Skeletal muscle tissue (tissue), 4 donors: Measurements from ENCODE around the gene LMNB1. TPM values are rescaled to one million over a fixed set of nuclear protein-coding genes. Genes with fewer than 3 reads are reported as not detected.
"Not testable (repeated sequence)": the region's sequence is repeated elsewhere in the genome, so short reads cannot be mapped to it uniquely, and the experiment has no call there.

ENCODE experiments used
- H3K27ac ChIP-seq: one replicate; pipeline ENCODE4 v1.7.0; 2013; ENCODE audit warnings: mild to moderate bottlenecking, low read depth, low read length, inconsistent platforms
- H3K27me3 ChIP-seq, 3 donors: one replicate each; pipeline ENCODE4 v1.7.0; 2013; ENCODE audit warnings: low read length in 3 of 3; ENCODE audit not compliant: control insufficient read depth in 3 of 3, insufficient read depth in 3 of 3
- H3K36me3 ChIP-seq, 3 donors: one replicate each; pipeline ENCODE4 v1.7.0; 2013; ENCODE audit warnings: low read length in 3 of 3; ENCODE audit not compliant: control insufficient read depth in 3 of 3, insufficient read depth in 3 of 3
- H3K4me1 ChIP-seq, 3 donors: one replicate each; pipeline ENCODE4 v1.7.0; 2013; ENCODE audit warnings: low read length in 3 of 3, mild to moderate bottlenecking in 3 of 3; ENCODE audit not compliant: control insufficient read depth in 3 of 3, insufficient read depth in 3 of 3
- H3K4me3 ChIP-seq, 3 donors: one replicate each; pipeline ENCODE4 v1.7.0; 2013; ENCODE audit warnings: low read length in 3 of 3
- H3K9ac ChIP-seq, 3 donors: one replicate each; pipeline ENCODE4 v1.7.0; 2013; ENCODE audit warnings: low read length in 3 of 3, mild to moderate bottlenecking in 3 of 3, moderate library complexity in 2 of 3, low read depth in 1 of 3
- H3K9me3 ChIP-seq, 3 donors: one replicate each; pipeline ENCODE4 v1.7.0; 2013; ENCODE audit warnings: low read length in 3 of 3; ENCODE audit not compliant: control insufficient read depth in 3 of 3
- total RNA-seq: library from RNA; depleted of rRNA; stranded (reverse); fragments of >200 nt; gene quantifications from one replicate; pipeline ENCODE4 v1.2.3, GENCODE V29; 2014
- donor health status: Osteomylitis.

LMNB1 gene
- total RNA-seq, 1 donor from 2014 or later, result 27.7 TPM

DNA sequence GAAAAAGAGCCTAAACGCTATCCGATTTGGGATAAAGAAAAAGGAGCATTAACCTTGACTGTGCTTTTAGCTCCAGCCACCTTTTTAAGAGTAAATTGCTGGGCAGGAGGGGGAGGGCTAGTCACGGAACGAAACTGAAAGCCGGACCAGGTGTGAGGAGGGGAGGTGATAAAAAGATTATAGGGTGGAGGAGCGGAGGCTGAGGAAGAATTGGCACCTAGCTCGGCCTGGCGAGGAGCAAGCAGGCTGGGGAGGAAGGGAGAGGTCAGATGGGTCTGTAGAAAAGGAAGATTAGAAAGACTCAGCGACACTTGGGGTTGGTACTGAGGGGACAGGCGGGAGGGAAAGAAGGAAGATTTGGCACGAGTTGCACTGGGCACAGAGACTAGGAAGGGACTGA, 66.4 kb downstream of the LMNB1 start:
- H3K36me3 ChIP-seq, H3K4me3 ChIP-seq, H3K9me3 ChIP-seq, H3K27me3 ChIP-seq, H3K9ac ChIP-seq, H3K27ac ChIP-seq, H3K4me1 ChIP-seq: not testable (repeated sequence)

DNA sequence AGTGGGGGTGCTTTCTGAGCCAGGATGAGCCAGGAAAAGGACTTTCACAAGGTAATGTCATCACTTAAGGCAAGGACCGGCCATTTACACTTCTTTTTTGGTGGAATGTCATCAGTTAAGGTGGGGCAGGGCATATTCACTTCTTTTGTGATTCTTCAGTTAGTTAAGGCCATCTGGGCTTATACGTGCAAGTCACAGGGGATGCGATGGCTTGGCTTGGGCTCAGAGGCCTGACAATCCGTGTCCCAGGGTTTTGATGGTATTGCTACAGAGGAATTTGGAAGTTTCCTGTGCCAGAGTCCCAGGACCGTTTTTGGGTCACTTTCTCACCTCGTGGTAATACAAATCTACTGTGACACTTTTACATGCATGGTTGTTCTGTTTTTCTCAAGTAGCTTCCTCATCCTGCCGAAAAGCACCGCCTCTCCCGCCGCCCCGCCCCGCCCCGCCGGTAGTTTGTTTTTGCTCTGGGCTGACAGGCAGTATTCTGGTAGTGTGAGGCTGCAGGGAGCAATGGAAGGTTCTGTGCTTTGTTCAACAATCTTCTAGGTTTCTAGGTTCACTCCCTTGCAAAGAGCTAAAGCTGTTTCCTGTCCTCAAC, 68.6 kb downstream of the LMNB1 start:
- H3K27ac ChIP-seq, H3K36me3 ChIP-seq: not testable (repeated sequence)

DNA sequence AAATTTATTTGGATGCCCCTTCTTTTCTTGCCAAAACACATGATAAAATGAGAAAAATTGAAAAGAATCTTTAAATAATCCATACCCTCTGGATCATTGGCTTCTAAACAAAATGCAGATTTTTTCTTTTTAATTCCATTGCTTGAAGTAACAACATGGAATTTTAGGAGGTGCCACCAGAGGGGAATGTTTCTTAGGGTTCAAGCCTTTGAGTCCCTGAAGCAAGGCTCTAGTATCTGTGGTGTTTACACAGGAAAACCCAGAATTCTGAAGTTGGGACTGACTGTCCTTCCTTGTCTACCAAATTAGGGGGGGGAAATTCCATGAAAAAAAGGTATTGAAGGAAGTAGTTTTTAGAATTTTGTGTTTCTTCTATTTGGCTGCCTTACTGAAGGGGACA, 69.4 kb downstream of the LMNB1 start:
- H3K27me3 ChIP-seq, result peaks cover 0 to 3% (median 0%) of the 10 kb centered on the region in 3 donors
- H3K9me3 ChIP-seq, result no peaks in the 10 kb centered on the region
- no peak overlapping the region for H3K27ac ChIP-seq
- no peaks in the 10 kb centered on the region for H3K36me3 ChIP-seq
- H3K4me3 ChIP-seq, result no peak overlapping the region
- no peak overlapping the region for H3K9ac ChIP-seq
- peaks cover 7 to 15% (median 14%) of the 10 kb centered on the region in 3 donors for H3K4me1 ChIP-seq

More for the DNA sequence above, 68.6 kb downstream of the LMNB1 start:
- H3K4me3 ChIP-seq, H3K9ac ChIP-seq, H3K27me3 ChIP-seq, H3K4me1 ChIP-seq, H3K9me3 ChIP-seq: not testable (repeated sequence)

DNA sequence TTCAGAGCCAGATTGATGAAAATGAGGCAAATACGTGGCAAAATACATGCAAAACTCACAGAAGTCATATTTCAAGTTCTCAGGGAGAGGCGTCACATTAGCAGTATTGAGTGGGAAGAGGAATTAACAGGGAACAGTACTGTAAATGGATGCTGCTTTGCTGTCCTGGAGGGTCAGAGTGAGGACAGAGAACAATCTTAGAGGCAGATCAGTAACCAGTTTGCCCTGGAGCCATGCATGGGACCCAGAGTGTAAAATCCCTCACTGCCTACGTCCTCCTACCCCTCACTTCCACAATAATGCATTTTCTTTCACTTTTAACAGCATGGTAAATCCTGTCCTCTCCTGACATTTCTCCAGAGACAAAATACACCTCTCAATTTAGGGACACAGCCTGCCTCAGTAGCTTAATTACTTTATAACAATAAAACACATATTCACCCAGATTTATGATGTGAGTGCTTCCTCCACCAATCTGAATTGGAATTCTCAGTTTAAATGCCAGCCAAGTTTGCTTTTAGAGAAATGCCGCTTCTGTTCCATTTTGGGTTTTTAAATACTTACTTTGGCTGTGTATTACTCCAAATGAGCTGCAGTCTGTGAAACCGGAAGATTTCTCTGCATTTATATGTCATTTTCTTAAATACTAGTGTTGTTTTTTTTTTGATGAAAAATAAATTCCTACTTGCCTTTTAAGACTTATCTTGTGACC, 70.0 kb downstream of the LMNB1 start:
- no peak overlapping the region for H3K9ac ChIP-seq
- peak overlapping the region; percentile 75 for H3K27ac ChIP-seq
- peaks cover 12 to 21% (median 20%) of the 10 kb centered on the region in 3 donors for H3K4me1 ChIP-seq
- H3K9me3 ChIP-seq, result no peaks in the 10 kb centered on the region
- H3K27me3 ChIP-seq, result peaks cover 0 to 5% (median 0%) of the 10 kb centered on the region in 3 donors
- H3K4me3 ChIP-seq, result no peak overlapping the region
- no peaks in the 10 kb centered on the region for H3K36me3 ChIP-seq

DNA sequence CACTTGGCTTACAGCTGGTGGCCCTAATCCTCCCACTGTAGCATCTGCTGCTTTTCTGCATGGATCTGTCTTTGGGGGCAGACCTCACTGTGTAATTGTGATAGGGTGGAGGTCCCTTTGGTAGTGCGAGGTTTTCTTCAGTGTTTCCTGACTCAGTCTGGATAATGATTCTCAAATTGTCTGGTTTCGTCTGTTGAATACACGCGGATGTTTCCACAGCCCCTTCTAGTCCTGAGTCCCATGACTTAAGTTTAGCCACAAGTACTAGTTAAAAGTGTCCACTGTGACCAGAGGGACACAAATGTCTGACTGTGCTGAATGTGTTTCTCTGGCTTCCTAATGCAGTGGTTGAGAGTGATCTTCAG, 70.5 kb downstream of the LMNB1 start:
- Histone ChIP-seq H3K4me3 (no peak overlapping the region), H3K4me1 (peaks cover 17 to 26% (median 24%) of the 10 kb centered on the region in 3 donors), H3K27ac (peak overlapping the region; percentile 75), H3K27me3 (peaks cover 0 to 9% (median 3%) of the 10 kb centered on the region in 3 donors), H3K9me3 (no peaks in the 10 kb centered on the region), H3K36me3 (no peaks in the 10 kb centered on the region), H3K9ac (no peak overlapping the region)

DNA sequence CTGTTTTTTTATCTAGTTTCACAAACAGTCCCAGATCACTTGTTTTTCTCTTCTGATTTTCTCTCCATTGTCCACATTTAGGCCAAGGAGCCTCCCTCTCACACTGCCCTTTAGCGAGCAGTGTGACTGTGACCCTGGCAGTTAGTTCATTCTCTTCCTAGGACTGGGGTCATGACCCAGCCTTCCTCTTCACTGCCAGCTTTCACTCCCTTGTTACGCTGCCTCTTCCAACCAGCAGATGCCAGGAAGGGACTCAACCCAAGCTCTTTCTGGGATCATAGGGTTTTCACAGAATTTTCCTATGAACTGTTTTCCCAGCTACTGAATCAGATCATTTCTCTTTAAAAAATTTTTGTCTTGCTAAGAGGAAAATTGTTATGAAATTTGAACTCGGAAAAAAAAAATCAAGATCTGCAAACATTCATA, 70.9 kb downstream of the LMNB1 start:
- no peak overlapping the region for H3K9ac ChIP-seq
- no peaks in the 10 kb centered on the region for H3K9me3 ChIP-seq
- H3K27ac ChIP-seq, result peak overlapping the region; percentile 75
- H3K4me3 ChIP-seq, result no peak overlapping the region
- peaks cover 19 to 29% (median 28%) of the 10 kb centered on the region in 3 donors for H3K4me1 ChIP-seq
- H3K27me3 ChIP-seq, result peaks cover 0 to 11% (median 3%) of the 10 kb centered on the region in 3 donors
- H3K36me3 ChIP-seq, result no peaks in the 10 kb centered on the region

DNA sequence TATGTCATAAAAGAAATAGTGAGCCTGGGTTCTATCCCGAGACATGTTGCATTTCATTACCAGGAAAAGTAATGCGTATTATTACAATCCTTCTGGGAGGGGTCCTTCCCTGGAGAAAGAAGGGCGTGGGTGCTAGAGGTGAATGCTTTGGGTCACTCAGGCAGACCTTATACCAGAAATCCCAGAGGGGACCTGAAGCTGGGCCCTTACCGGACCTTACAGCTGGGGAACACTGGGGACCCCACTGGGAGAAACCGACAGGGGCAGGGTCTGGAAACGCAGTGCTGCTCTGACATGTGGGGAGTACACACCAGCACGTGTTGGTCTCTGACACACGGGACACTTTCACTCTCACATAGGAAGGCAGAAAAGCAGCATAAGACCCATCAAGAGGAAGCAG, 71.3 kb downstream of the LMNB1 start:
- peaks cover 0 to 12% (median 3%) of the 10 kb centered on the region in 3 donors for H3K27me3 ChIP-seq

DNA sequence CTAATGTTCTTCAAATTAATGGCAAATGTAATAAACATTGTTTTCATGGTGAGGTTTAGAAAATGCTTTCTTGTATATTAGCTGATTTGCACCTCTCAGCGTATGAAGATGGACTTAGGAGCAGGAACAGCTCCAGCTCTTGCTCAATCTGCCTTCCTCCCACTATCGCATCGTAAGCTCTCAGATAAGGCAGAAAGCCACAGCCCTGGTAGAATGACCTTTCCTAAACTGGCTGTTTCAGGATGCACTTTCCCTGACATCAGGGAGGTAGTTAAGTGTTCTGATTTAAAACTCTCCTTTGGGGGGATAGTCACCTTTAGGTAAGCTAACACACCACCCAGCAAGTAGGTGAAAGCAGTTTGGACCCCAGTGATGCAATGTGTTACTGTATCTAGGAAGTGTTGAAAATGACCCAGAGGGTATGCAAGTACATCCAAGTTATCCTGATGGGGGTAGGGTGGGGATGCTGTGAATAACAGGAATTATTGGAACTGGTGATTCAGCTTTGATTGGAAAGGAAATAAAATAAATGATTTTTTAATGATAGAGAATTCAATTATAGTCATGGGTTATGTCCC, 72.3 kb downstream of the LMNB1 start:
- no peaks in the 10 kb centered on the region for H3K9me3 ChIP-seq
- H3K27me3 ChIP-seq, result peaks cover 0 to 15% (median 3%) of the 10 kb centered on the region in 3 donors
- no peaks in the 10 kb centered on the region for H3K36me3 ChIP-seq
- H3K4me3 ChIP-seq, result no peak overlapping the region
- H3K4me1 ChIP-seq, result peaks cover 20 to 32% (median 31%) of the 10 kb centered on the region in 3 donors
- H3K9ac ChIP-seq, result no peak overlapping the region
- H3K27ac ChIP-seq, result peak overlapping the region; percentile 75

More for the DNA sequence above, 71.3 kb downstream of the LMNB1 start:
- Histone ChIP-seq H3K27ac (peak overlapping the region; percentile 75), H3K9me3 (no peaks in the 10 kb centered on the region), H3K4me1 (peaks cover 20 to 32% (median 31%) of the 10 kb centered on the region in 3 donors), H3K36me3 (no peaks in the 10 kb centered on the region), H3K9ac (no peak overlapping the region), H3K4me3 (no peak overlapping the region)

DNA sequence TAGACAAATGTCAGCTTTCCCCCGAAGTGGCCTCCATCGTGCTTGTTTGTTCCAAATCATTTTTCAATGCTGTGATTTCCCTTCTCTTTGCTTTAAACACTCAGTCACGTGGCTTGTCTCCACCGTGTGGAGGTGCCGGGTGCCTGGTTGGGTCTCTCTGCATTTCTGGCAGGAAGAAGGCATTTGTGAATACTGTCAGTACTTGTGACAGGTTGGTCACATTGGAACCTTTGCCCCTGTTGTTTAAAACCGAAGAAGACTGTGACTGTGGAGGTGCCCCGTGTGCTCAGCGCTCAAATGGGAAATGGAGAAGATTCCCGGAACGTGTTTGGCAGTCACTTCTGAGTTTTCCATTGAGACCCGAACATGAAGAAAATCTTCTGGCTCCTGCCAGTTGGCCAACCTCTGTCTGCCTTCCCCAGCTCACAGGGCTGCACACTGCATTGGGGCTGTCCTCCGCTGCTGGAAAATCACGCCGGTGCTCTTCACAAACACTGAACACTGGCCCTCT, 74.6 kb downstream of the LMNB1 start:
- peaks cover 0 to 15% (median 3%) of the 10 kb centered on the region in 3 donors for H3K27me3 ChIP-seq
- no peaks in the 10 kb centered on the region for H3K36me3 ChIP-seq
- peaks cover 16 to 32% (median 27%) of the 10 kb centered on the region in 3 donors for H3K4me1 ChIP-seq
- peak overlapping the region; percentile 76 for H3K27ac ChIP-seq
- peak overlapping the region in 2 of 3 donors; percentile 26 to 61 for H3K9ac ChIP-seq
- peak overlapping the region; percentile 21 to 60 (median 58) for H3K4me3 ChIP-seq
- H3K9me3 ChIP-seq, result no peaks in the 10 kb centered on the region
